ENCODE data around the gene CYP1A2.
A peak's percentile ranks its signal among the peaks of the same experiment; 100 is the strongest.

GRCh38 chr15:74787251-74788041 lies 38.8 kb downstream of the CYP1A2 start:
- TF ChIP-seq POLR2A (IDR thresholded peaks at IDR 0.05), result no peak
- TF ChIP-seq, protein P1, sequence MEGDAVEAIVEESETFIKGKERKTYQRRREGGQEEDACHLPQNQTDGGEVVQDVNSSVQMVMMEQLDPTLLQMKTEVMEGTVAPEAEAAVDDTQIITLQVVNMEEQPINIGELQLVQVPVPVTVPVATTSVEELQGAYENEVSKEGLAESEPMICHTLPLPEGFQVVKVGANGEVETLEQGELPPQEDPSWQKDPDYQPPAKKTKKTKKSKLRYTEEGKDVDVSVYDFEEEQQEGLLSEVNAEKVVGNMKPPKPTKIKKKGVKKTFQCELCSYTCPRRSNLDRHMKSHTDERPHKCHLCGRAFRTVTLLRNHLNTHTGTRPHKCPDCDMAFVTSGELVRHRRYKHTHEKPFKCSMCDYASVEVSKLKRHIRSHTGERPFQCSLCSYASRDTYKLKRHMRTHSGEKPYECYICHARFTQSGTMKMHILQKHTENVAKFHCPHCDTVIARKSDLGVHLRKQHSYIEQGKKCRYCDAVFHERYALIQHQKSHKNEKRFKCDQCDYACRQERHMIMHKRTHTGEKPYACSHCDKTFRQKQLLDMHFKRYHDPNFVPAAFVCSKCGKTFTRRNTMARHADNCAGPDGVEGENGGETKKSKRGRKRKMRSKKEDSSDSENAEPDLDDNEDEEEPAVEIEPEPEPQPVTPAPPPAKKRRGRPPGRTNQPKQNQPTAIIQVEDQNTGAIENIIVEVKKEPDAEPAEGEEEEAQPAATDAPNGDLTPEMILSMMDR (IDR thresholded peaks at IDR 0.05), result peak; percentile 22 to 36 (median 29)
